LNCAP (cell line): ENCODE measurements around the gene SKAP2.
A peak's percentile ranks its signal among the peaks of the same experiment; 100 is the strongest.

ENCODE experiments used
- TF ChIP-seq, protein P1 (sequence below): fragments of 450-650 bp; IDR thresholded peaks from 2 replicates; pipeline ENCODE4 v1.5.1; 2017; ENCODE audit warnings: mild to moderate bottlenecking

Gene SKAP2

DNA sequence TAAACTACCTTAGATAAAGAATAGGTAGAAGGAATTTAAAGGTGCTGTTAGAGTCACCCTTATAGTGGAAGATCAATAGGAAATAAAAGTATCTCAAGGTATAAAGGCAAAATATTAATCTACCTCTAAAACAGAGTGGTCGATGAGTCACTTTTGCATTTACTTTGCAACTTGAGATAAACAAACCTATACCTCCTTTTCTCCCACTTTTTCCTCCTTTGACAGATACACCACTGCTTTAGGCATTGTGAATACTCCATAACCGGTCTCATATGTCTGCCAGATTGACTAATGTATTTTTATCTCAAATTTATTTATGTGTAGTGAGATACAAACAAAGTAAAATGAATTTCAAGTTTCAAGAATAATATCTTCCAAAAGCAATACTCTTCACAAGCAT, 193.5 kb downstream of the SKAP2 start:
- TF ChIP-seq, protein P1, sequence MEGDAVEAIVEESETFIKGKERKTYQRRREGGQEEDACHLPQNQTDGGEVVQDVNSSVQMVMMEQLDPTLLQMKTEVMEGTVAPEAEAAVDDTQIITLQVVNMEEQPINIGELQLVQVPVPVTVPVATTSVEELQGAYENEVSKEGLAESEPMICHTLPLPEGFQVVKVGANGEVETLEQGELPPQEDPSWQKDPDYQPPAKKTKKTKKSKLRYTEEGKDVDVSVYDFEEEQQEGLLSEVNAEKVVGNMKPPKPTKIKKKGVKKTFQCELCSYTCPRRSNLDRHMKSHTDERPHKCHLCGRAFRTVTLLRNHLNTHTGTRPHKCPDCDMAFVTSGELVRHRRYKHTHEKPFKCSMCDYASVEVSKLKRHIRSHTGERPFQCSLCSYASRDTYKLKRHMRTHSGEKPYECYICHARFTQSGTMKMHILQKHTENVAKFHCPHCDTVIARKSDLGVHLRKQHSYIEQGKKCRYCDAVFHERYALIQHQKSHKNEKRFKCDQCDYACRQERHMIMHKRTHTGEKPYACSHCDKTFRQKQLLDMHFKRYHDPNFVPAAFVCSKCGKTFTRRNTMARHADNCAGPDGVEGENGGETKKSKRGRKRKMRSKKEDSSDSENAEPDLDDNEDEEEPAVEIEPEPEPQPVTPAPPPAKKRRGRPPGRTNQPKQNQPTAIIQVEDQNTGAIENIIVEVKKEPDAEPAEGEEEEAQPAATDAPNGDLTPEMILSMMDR: no peak

DNA sequence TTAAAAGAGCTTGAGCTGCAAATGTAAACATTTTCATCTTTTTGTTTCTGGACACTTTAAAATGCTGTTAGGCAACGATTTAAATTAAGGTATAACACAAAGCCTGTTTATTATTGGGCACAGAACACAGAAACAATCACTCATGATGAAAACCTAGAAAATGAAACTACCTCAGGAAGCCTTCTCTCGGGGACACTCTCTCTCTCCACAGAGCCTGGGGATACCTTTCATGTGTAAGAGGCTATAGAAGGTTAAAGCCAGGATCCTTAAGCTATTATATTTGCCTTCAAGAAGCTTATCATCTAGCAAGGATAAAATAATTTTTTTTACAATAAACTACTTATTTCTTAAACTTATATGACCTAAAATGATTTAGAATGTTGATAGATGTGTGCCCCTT, 194.1 kb downstream of the SKAP2 start:
- TF ChIP-seq, protein P1: no peak

DNA sequence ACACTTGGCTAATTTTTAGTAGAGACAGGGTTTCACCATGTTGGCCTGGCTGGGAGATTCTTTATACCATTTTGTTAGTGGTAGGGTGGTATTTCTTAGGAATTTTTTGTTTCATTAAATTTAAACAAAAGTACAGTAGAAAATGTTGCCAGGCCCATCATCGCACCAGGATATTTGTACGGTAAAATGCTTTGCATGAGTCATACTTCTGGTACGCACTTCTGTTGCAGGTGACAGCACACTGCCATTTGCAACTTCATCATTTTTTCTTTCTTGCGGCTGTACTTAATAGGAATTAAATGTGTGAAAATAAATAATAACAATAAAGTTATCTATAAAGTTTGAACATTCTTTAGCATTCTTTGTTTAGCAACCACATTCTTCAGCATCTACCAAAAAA, 195.6 kb downstream of the SKAP2 start:
- TF ChIP-seq, protein P1: no peak

DNA sequence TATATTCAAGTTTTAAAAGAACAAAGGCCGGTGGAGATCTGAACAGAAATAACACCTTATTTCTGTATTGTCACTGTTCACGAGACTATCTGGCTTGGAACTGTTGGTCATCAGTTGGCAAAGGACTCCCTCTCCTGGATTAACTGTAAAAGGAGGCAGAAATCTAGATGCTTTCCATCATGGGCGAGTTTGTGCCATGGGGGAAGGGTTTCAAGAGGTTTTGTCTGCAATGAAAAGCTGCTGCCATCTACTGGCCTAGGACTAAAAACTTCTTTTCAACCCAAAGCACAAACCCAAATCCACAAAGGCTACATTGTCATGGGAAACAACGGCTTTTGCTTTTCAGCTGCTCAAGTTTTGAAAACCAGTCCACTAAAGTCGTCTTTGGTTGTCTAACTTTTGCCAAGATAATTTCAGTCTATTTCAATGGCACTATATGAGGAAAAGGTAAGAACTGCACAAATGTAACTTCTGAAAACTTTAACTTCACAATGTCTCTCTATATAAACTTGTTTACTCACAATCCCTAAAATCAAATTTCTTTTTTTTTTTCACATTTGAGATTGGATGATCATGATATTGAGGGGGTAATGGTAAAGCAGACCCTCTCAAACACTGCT, 196.8 kb downstream of the SKAP2 start:
- TF ChIP-seq, protein P1: peak; percentile 94

DNA sequence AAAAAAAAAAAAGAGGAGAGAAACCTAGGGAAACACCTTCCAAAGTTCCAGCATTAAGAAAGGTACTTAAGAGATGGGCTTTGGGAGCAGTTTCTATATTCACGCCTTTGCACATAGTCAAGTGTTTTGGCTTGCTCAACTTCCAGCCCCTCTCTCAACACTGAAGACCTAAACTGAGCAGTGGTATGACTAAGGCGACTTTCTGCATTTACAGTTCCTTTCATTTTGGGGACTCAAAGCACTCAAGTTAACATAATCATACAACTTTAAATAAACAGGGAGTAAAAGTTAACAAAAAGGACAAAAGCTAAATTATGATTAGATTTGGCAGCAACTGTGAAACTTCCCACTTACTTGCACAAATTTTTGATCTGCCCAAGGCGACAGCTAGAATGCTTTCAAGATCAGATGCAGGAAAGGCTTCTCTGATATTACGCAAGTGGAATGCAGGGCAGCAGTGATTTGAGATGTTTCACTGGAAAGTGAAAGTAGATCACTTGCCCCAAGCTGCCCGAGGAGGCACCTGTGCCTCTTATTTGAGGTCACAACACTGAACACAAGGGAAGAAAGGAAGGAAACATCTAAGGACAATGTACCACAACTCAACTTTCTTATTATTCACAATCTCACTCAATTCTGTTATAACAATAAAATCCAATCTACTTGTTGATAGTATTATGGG, 199.5 kb downstream of the SKAP2 start:
- TF ChIP-seq, protein P1: no peak

DNA sequence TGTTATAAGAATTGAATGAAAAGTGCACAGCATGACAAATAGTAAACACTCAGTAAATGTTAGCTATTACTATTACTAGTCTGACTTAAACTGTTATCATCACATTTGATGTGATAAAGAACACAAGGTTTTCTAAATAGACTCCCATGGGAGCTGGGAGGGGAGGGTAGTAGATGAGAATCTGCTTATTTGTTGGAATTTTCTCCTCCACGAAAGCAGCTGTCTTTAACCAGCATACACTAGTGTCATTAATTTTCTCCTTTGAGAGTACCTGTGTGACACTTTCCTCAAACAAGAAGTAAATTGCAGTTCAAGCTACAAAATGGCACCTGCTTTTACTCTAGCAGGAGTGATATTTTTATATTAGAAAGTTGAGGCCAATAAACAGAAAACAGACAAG, 200.1 kb downstream of the SKAP2 start:
- TF ChIP-seq, protein P1: no peak

DNA sequence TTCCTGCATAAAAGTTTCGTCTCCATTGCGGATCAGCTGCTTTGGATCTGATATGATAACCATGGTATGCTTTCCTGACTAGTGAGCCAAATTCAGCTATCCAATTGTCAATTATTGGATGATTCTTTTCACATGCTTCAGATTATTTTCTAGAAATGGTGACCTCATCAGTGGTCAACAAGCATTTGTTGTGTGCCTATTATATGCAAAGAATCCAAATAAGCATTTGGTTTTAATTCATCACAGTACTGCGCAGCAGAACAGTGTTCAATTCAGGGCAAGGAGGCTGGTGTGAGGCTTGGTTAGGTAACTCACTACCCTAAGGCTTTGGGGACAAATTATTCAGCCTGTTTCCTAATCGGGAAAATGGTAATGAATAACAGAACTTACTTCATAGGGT, 200.5 kb downstream of the SKAP2 start:
- TF ChIP-seq, protein P1: no peak

DNA sequence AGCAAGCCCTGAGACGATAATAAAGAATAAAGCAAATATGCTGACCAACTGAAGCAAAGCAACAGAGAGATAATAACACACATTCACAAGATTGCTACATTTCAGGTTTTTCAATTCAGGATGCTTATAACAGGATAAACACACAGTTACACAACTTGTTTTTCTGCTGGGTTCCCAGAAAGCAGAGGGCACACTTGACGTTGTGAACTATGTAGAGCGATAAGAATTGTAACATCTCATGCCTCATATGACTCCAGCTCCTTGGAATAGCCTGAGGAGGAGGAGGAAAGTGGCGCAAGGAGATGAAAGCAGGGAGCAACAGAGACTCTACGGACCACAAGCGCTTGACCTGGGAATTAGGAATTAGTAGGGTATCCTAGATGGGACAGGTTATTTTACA, 201.7 kb downstream of the SKAP2 start:
- TF ChIP-seq, protein P1: no peak
